Upper lobe of right lung (tissue), 1 donor: Measurements from ENCODE around the gene COPG1. TPM values are rescaled to one million over a fixed set of nuclear protein-coding genes. Genes with fewer than 3 reads are reported as not detected.

Experiments used
- ATAC-seq: fragments of 200-7000 bp; cut with Tn5 transposase; one replicate; pipeline ENCODE4 v1.9.1; 2020; ENCODE audit warnings: mild to moderate bottlenecking, moderate library complexity
- DNase-seq: peaks from one replicate; pipeline ENCODE4 v3.0.0-alpha.2; 2020
- H3K27ac ChIP-seq: fragments of 200-600 bp; one replicate; pipeline ENCODE4 v1.8.0; 2022
- H3K27me3 ChIP-seq: fragments of 200-600 bp; one replicate; pipeline ENCODE4 v1.8.0; 2022; ENCODE audit warnings: mild to moderate bottlenecking
- H3K36me3 ChIP-seq: fragments of 200-600 bp; one replicate; pipeline ENCODE4 v1.8.0; 2022
- H3K4me1 ChIP-seq: fragments of 200-600 bp; one replicate; pipeline ENCODE4 v1.8.0; 2022
- H3K4me3 ChIP-seq: fragments of 200-600 bp; one replicate; pipeline ENCODE4 v1.8.0; 2022; ENCODE audit warnings: mild to moderate bottlenecking
- H3K9me3 ChIP-seq: fragments of 200-600 bp; one replicate; pipeline ENCODE4 v1.8.0; 2022
- CTCF ChIP-seq: fragments of 200-600 bp; IDR thresholded peaks from one replicate; pipeline ENCODE4 v1.8.0; 2022; ENCODE audit warnings: antibody characterized with exemption
- intact Hi-C: fragments of 100-400 bp; cut with DNase I; formaldehyde crosslinking; loops from one replicate; pipeline ENCODE4 v1.11.0; 2022
- total RNA-seq: library from RNA; stranded (reverse); fragmentation: NEBNext Ultra II Directional; extraction: Animal tissue kit (Norgen Biotek cat#: 25700); gene quantifications from one replicate; pipeline ENCODE4 v1.2.1, GENCODE V29; 2021
- donor health status: DM: no; HTN: yes; CAD: no; lungs with severe emphysema.

The COPG1 gene
- total RNA-seq, 1 donor from 2014 or later = 149 TPM

GRCh38 chr3:129282727-129283327 is 33.4 kb downstream of the COPG1 start:
- Histone ChIP-seq H3K27ac (no peak overlapping the region), H3K36me3 (peaks cover 12% of the 10 kb centered on the region), H3K4me3 (no peak overlapping the region), H3K27me3 (no peaks in the 10 kb centered on the region), H3K9me3 (no peaks in the 10 kb centered on the region), H3K4me1 (peaks cover 18% of the 10 kb centered on the region)
- intact Hi-C loops = no loop called here
- TF ChIP-seq CTCF = no peak
- ATAC-seq = no peak
- no peak for DNase-seq

- no peak for TF ChIP-seq CTCF
- Histone ChIP-seq H3K9me3 (no peaks in the 10 kb centered on the region), H3K4me1 (peaks cover 3% of the 10 kb centered on the region), H3K27ac (no peak overlapping the region), H3K36me3 (peaks cover 36% of the 10 kb centered on the region), H3K4me3 (no peak overlapping the region), H3K27me3 (no peaks in the 10 kb centered on the region)
- no peak for DNase-seq
- intact Hi-C loops = no loop called here
- no peak for ATAC-seq
These were observed 36.7 kb downstream of the COPG1 start for GRCh38 chr3:129286081-129286480.

- Histone ChIP-seq H3K4me3 (no peak overlapping the region), H3K27ac (no peak overlapping the region), H3K4me1 (no peaks in the 10 kb centered on the region), H3K36me3 (peaks cover 56% of the 10 kb centered on the region), H3K9me3 (no peaks in the 10 kb centered on the region), H3K27me3 (no peaks in the 10 kb centered on the region)
- TF ChIP-seq CTCF = no peak
- DNase-seq = no peak
- no peak for ATAC-seq
- intact Hi-C loops = no loop called here
These were observed 39.0 kb downstream of the COPG1 start for GRCh38 chr3:129288446-129288845.

GRCh38 chr3:129289201-129289921 is 40.0 kb downstream of the COPG1 start:
- TF ChIP-seq CTCF = no peak
- Histone ChIP-seq H3K36me3 (peaks cover 61% of the 10 kb centered on the region), H3K27me3 (no peaks in the 10 kb centered on the region), H3K4me1 (no peaks in the 10 kb centered on the region), H3K27ac (no peak overlapping the region), H3K4me3 (no peak overlapping the region), H3K9me3 (no peaks in the 10 kb centered on the region)
- intact Hi-C loops = no loop called here
- DNase-seq = no peak
- no peak for ATAC-seq

GRCh38 chr3:129291236-129291886 is 42.0 kb downstream of the COPG1 start:
- H3K27me3 ChIP-seq = no peaks in the 10 kb centered on the region
- no peak overlapping the region for H3K27ac ChIP-seq
- intact Hi-C loops = no loop called here
- no peak for ATAC-seq
- no peak for TF ChIP-seq CTCF
- H3K36me3 ChIP-seq = peaks cover 51% of the 10 kb centered on the region
- no peaks in the 10 kb centered on the region for H3K4me1 ChIP-seq
- H3K9me3 ChIP-seq = no peaks in the 10 kb centered on the region
- no peak for DNase-seq
- no peak overlapping the region for H3K4me3 ChIP-seq
